H7 (cell line): Measurements from ENCODE around the gene LRRC40. TPM values are rescaled to one million over a fixed set of nuclear protein-coding genes. Genes with fewer than 3 reads are reported as not detected.

Source experiments
- DNase-seq: peaks from one replicate; pipeline ENCODE4 v3.0.0; 2012
- H3K27me3 ChIP-seq: 2 replicates; pipeline ENCODE4 v1.6.0; 2011; ENCODE audit warnings: mild to moderate bottlenecking, low read length; ENCODE audit not compliant: control insufficient read depth, insufficient read depth
- H3K36me3 ChIP-seq: replicated peaks from 2 replicates; pipeline ENCODE4 v1.5.1; 2011; ENCODE audit warnings: low read length; ENCODE audit not compliant: control insufficient read depth, insufficient read depth
- H3K4me3 ChIP-seq: 2 replicates; pipeline ENCODE4 v1.5.1; 2011; ENCODE audit warnings: low read depth, mild to moderate bottlenecking, control low read depth, low read length, moderate library complexity; ENCODE audit not compliant: insufficient read depth
- total RNA-seq: library from RNA; depleted of rRNA; stranded (reverse); fragments of >200 nt; shearing (Covaris generic); gene quantifications from 2 replicates; pipeline ENCODE4 v1.2.3, GENCODE V29; 2014; rRNA removed

Gene LRRC40
- total RNA-seq, 1 experiment from 2014 or later: 60.6 TPM

DNA sequence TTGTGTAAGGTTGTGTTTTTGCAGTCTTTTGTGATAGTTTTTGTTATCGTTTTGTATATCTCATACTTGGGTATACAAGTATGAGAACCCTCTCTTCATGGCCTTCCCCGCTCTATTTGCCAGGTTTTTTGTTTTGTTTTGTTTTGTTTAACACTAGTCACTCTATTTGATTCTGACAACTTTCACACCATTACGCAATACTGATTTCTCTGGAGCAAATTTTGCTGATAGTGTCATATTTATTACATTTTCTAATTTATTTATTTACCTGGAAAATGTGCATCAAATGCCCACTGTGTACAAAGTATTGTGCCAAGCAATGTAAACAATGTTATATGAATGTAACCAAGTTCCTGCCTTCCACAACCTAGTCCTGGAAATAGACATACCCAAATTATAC is 90.1 kb downstream of the LRRC40 start:
- DNase-seq: no peak
- no peaks in the 10 kb centered on the region; the same call in 1 of the 2 replicates for H3K27me3 ChIP-seq
- no peak overlapping the region for H3K4me3 ChIP-seq
- H3K36me3 ChIP-seq: no peaks in the 10 kb centered on the region

GRCh38 chr1:70112838-70113237 is 92.5 kb downstream of the LRRC40 start:
- Histone ChIP-seq H3K36me3 (no peaks in the 10 kb centered on the region), H3K27me3 (no peaks in the 10 kb centered on the region; the same call in 1 of the 2 replicates), H3K4me3 (no peak overlapping the region)
- DNase-seq: peak; percentile 20

GRCh38 chr1:70109241-70109640 is 96.1 kb downstream of the LRRC40 start:
- no peak for DNase-seq
- H3K27me3 ChIP-seq: no peaks in the 10 kb centered on the region
- no peaks in the 10 kb centered on the region for H3K36me3 ChIP-seq
- no peak overlapping the region for H3K4me3 ChIP-seq

DNA sequence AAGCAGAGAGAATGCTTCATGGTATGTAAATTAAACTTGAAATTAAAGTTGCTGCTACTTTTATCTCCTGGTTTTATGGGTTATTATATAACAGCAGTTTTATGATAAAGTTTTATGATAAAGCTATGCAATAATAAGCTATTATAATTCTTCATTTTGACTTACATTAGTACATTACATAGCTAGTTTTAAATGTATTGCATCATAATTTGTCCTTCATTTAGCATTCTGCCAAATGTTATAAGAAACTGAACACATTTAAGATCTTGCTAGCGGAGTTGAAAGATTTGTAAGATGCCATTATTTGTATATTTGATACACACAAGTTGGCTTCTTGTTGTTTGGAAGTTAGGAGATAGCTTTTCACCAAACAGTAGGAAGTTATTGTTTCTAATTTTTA is 101.6 kb downstream of the LRRC40 start:
- Histone ChIP-seq H3K27me3 (no peaks in the 10 kb centered on the region), H3K4me3 (no peak overlapping the region), H3K36me3 (no peaks in the 10 kb centered on the region)
- DNase-seq: no peak

DNA sequence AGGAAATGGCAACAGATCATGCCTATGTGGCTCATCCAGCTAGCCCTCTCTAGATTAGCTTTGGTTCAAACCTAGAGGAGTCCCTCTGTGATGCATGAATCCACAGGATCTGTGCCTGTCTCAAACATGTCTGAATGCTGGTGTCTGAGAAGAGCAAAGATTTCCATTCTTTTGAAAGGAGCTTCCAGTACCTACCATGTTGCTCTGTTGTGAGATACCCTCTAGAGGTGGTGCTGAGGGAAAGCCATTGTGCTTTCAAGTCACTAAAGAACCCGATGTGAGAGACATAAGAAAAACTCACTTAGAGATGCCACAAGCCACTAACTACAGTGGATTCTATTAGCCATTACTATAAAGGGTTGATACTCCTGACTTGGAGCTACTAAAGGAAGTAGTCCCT is 103.6 kb downstream of the LRRC40 start:
- Histone ChIP-seq H3K36me3 (no peaks in the 10 kb centered on the region), H3K4me3 (no peak overlapping the region), H3K27me3 (no peaks in the 10 kb centered on the region)
- no peak for DNase-seq

- Histone ChIP-seq H3K27me3 (no peaks in the 10 kb centered on the region), H3K36me3 (no peaks in the 10 kb centered on the region), H3K4me3 (no peak overlapping the region)
- no peak for DNase-seq
Observed at GRCh38 chr1:70101231-70101630, 104.1 kb downstream of the LRRC40 start.

Other genes starting within 250 kb of the LRRC40 start
- gene SRSF11, start 15.8 kb upstream of the LRRC40 start, total RNA-seq: 160 and 215 TPM in 2 replicates
- 34.4 and 54.2 TPM in 2 replicates for gene ANKRD13C, start 149.1 kb upstream of the LRRC40 start, total RNA-seq
- 33.5 and 35.9 TPM in 2 replicates for gene CTH, start 205.7 kb upstream of the LRRC40 start, total RNA-seq